OCI-LY7 (cell line): ENCODE measurements around the gene OR6Y1.

Experiments
- EZH2phosphoT487 ChIP-seq: fragments of 200-600 bp; sonication (generic); IDR thresholded peaks from 2 replicates; pipeline ENCODE4 v1.6.1; 2018; ENCODE audit warnings: low read depth, borderline replicate concordance, mild to moderate bottlenecking, mixed run types, antibody characterized with exemption, low read length, moderate library complexity, mixed read lengths
- TF ChIP-seq, protein P1 (sequence below): fragments of 200-600 bp; sonication (generic); conservative IDR thresholded peaks from 2 replicates; pipeline ENCODE4 v1.5.1; 2014; ENCODE audit warnings: mild to moderate bottlenecking, antibody characterized with exemption, low read length, moderate library complexity, mixed read lengths

- TF ChIP-seq, protein P1, sequence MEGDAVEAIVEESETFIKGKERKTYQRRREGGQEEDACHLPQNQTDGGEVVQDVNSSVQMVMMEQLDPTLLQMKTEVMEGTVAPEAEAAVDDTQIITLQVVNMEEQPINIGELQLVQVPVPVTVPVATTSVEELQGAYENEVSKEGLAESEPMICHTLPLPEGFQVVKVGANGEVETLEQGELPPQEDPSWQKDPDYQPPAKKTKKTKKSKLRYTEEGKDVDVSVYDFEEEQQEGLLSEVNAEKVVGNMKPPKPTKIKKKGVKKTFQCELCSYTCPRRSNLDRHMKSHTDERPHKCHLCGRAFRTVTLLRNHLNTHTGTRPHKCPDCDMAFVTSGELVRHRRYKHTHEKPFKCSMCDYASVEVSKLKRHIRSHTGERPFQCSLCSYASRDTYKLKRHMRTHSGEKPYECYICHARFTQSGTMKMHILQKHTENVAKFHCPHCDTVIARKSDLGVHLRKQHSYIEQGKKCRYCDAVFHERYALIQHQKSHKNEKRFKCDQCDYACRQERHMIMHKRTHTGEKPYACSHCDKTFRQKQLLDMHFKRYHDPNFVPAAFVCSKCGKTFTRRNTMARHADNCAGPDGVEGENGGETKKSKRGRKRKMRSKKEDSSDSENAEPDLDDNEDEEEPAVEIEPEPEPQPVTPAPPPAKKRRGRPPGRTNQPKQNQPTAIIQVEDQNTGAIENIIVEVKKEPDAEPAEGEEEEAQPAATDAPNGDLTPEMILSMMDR = no peak
- no peak for TF ChIP-seq EZH2phosphoT487
Measured at GRCh38 chr1:158559696-158560095, 5.5 kb upstream of the OR6Y1 start.
